ENCODE measurements around the gene SLC13A5. TPM values are rescaled to one million over a fixed set of nuclear protein-coding genes. Genes with fewer than 3 reads are reported as not detected.

The SLC13A5 gene
- total RNA-seq, 1 experiment from 2014 or later: 0.07 TPM

- Histone ChIP-seq H3K4me2 (ENCODE audit: low read length) (no peak within 1 kb of the TSS), H3K4me1 (ENCODE audit: control insufficient read depth in 1 of 2, insufficient read depth in 2 of 2, low read length in 2 of 2) (no peaks in the 10 kb centered on the region), H3K36me3 (ENCODE audit: control insufficient read depth in 1 of 2, insufficient read depth in 2 of 2, low read length in 2 of 2) (no peaks in the 10 kb centered on the region), H2AFZ (ENCODE audit: low read depth, low read length, poor library complexity, severe bottlenecking) (no peak within 1 kb of the TSS), H4K20me1 (ENCODE audit: insufficient read depth) (no peaks in the 10 kb centered on the region), H3K27ac (ENCODE audit: low read depth, low read length) (no peak within 1 kb of the TSS), H3K9me2 (ENCODE audit: insufficient read depth) (no peaks in the 10 kb centered on the region), H3K79me2 (ENCODE audit: insufficient read depth, low read length) (no peaks in the 10 kb centered on the region), H3K9ac (ENCODE audit: low read length) (no peak within 1 kb of the TSS), H3K27me3 (ENCODE audit: insufficient read depth, low read length) (no peaks in the 10 kb centered on the region), H3K4me3 (replicated peaks in 1 of 2; ENCODE audit: low read depth in 1 of 2, low read length in 2 of 2) (no peak within 1 kb of the TSS), H3K9me3 (ENCODE audit: control insufficient read depth in 1 of 2, insufficient read depth in 1 of 2, low read depth in 1 of 2, low read length in 2 of 2) (no peaks in the 10 kb centered on the region)
- intact Hi-C loops (cut with micrococcal nuclease): no loop called here
- no peak for DNase-seq (ENCODE audit: low read depth, low spot score)
- RAD21 ChIA-PET (ENCODE audit: low non-redundant PET in 1 of 2, low total read pairs in 2 of 2, uncharacterized antibody in 2 of 2, unreplicated experiment in 2 of 2): no interaction called here
- no peak for TF ChIP-seq EZH2phosphoT487 (IDR thresholded peaks at IDR 0.05; ENCODE audit: borderline replicate concordance)
- TF ChIP-seq EGR1 (IDR thresholded peaks at IDR 0.05; ENCODE audit: low read depth): no peak
- BruUV-seq (replicated peaks): no TSS peak
- CTCF ChIA-PET: no interaction called here
- ATAC-seq: no peak
- POLR2A ChIA-PET: no interaction called here
Observed at GRCh38 chr17:6755731-6756184, 42.6 kb upstream of the SLC13A5 start, which contains the start of gene XAF1. TSS of gene XAF1 (plus strand) at chr17:6756046. CDS start at chr17:6756079, 33 bp downstream.

DNA sequence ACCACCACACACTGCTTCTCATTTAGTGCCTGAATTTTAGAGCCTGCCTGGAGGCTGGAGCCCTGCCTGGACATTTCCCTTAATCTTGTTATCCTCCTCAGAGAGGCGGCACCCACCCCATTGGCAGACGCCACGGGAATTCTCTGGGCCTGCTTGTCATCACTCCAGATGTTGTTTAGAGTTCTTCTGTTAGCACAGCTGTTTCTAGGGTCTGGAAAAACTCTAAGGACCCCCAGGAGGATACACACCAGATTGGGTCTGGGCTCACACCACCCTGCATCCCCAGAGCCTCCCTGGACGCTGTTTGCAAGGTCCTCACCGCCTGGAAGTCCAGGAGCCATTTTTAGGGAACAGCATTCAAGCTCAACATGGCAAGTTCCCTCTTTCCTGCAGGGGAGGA, 42.1 kb upstream of the SLC13A5 start:
- Histone ChIP-seq H3K27ac (ENCODE audit: low read depth, low read length) (no peak overlapping the region), H3K4me3 (replicated peaks in 1 of 2; ENCODE audit: low read depth in 1 of 2, low read length in 2 of 2) (no peak overlapping the region), H3K36me3 (ENCODE audit: control insufficient read depth in 1 of 2, insufficient read depth in 2 of 2, low read length in 2 of 2) (no peaks in the 10 kb centered on the region), H3K27me3 (ENCODE audit: insufficient read depth, low read length) (no peaks in the 10 kb centered on the region), H3K4me1 (ENCODE audit: control insufficient read depth in 1 of 2, insufficient read depth in 2 of 2, low read length in 2 of 2) (no peaks in the 10 kb centered on the region), H3K9ac (ENCODE audit: low read length) (no peak overlapping the region), H3K4me2 (ENCODE audit: low read length) (no peak overlapping the region), H3K9me3 (ENCODE audit: control insufficient read depth in 1 of 2, insufficient read depth in 1 of 2, low read depth in 1 of 2, low read length in 2 of 2) (no peaks in the 10 kb centered on the region), H2AFZ (ENCODE audit: low read depth, low read length, poor library complexity, severe bottlenecking) (no peak overlapping the region), H4K20me1 (ENCODE audit: insufficient read depth) (no peaks in the 10 kb centered on the region), H3K79me2 (ENCODE audit: insufficient read depth, low read length) (no peaks in the 10 kb centered on the region), H3K9me2 (ENCODE audit: insufficient read depth) (no peaks in the 10 kb centered on the region)
- ChIA-PET CTCF (no interaction called here), RAD21 (ENCODE audit: low non-redundant PET in 1 of 2, low total read pairs in 2 of 2, uncharacterized antibody in 2 of 2, unreplicated experiment in 2 of 2) (no interaction called here), POLR2A (no interaction called here)
- no TSS peak for BruUV-seq (replicated peaks)
- TF ChIP-seq SIN3A (IDR thresholded peaks at IDR 0.05; ENCODE audit: low read depth) (no peak), POLR2A (IDR thresholded peaks at IDR 0.05; ENCODE audit: borderline replicate concordance, extremely low read depth, insufficient read depth, insufficient read length) (no peak), SP1 (IDR thresholded peaks at IDR 0.05; ENCODE audit: low read depth) (no peak), ZBTB33 (IDR thresholded peaks at IDR 0.05; ENCODE audit: extremely low read depth, insufficient replicate concordance, low read length) (no peak)
- TF ChIP-seq, protein P1, sequence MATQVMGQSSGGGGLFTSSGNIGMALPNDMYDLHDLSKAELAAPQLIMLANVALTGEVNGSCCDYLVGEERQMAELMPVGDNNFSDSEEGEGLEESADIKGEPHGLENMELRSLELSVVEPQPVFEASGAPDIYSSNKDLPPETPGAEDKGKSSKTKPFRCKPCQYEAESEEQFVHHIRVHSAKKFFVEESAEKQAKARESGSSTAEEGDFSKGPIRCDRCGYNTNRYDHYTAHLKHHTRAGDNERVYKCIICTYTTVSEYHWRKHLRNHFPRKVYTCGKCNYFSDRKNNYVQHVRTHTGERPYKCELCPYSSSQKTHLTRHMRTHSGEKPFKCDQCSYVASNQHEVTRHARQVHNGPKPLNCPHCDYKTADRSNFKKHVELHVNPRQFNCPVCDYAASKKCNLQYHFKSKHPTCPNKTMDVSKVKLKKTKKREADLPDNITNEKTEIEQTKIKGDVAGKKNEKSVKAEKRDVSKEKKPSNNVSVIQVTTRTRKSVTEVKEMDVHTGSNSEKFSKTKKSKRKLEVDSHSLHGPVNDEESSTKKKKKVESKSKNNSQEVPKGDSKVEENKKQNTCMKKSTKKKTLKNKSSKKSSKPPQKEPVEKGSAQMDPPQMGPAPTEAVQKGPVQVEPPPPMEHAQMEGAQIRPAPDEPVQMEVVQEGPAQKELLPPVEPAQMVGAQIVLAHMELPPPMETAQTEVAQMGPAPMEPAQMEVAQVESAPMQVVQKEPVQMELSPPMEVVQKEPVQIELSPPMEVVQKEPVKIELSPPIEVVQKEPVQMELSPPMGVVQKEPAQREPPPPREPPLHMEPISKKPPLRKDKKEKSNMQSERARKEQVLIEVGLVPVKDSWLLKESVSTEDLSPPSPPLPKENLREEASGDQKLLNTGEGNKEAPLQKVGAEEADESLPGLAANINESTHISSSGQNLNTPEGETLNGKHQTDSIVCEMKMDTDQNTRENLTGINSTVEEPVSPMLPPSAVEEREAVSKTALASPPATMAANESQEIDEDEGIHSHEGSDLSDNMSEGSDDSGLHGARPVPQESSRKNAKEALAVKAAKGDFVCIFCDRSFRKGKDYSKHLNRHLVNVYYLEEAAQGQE (IDR thresholded peaks at IDR 0.05; ENCODE audit: low read depth): no peak
- TF ChIP-seq, protein P2, sequence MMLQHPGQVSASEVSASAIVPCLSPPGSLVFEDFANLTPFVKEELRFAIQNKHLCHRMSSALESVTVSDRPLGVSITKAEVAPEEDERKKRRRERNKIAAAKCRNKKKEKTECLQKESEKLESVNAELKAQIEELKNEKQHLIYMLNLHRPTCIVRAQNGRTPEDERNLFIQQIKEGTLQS (IDR thresholded peaks at IDR 0.05): no peak
- ATAC-seq: no peak
- intact Hi-C loops (cut with micrococcal nuclease): no loop called here
- DNase-seq (ENCODE audit: low read depth, low spot score): no peak
